MCF 10A (cell line): ENCODE measurements around the gene RERE. TPM values are rescaled to one million over a fixed set of nuclear protein-coding genes. Genes with fewer than 3 reads are reported as not detected.

Experiments used
- BruUV-seq: library from RNA; stranded (reverse); fragments of 400-500 nt; replicated peaks from 2 replicates; lab custom pipeline; 2021; lab: Mats Ljungman, UMichigan
- CTCF ChIA-PET: fragments of 300-600 bp; sonication (Branson Sonifier 250); formaldehyde crosslinking; extraction: SDS; loops from one replicate; lab custom pipeline; 2021; ENCODE audit warnings: antibody characterized with exemption, inconsistent platforms; lab: Yijun Ruan, JAX
- POLR2A ChIA-PET: fragments of 300-600, 350-650 bp; sonication (Branson Sonifier 250); formaldehyde crosslinking; extraction: SDS; loops from one replicate; lab custom pipeline; 2020; ENCODE audit warnings: antibody characterized with exemption, inconsistent platforms; lab: Yijun Ruan, JAX
- DNase-seq: peaks from one replicate; pipeline ENCODE4 v3.0.0-alpha.2; 2018; ENCODE audit not compliant: unreplicated experiment
- H3K27ac Mint-ChIP-seq: one replicate; pipeline ENCODE4 v1.8.0; 2022; ENCODE audit warnings: mild to moderate bottlenecking, low read depth, mixed read lengths; ENCODE audit not compliant: unreplicated experiment
- H3K27me3 Mint-ChIP-seq: one replicate; pipeline ENCODE4 v1.8.0; 2022; ENCODE audit warnings: mixed read lengths; ENCODE audit not compliant: insufficient read depth, unreplicated experiment
- H3K36me3 Mint-ChIP-seq: one replicate; pipeline ENCODE4 v1.8.0; 2022; ENCODE audit warnings: mild to moderate bottlenecking, moderate library complexity, mixed read lengths; ENCODE audit not compliant: insufficient read depth, unreplicated experiment
- H3K4me1 Mint-ChIP-seq: one replicate; pipeline ENCODE4 v1.8.0; 2022; ENCODE audit warnings: mixed read lengths; ENCODE audit not compliant: insufficient read depth, unreplicated experiment
- H3K4me3 Mint-ChIP-seq: one replicate; pipeline ENCODE4 v1.8.0; 2022; ENCODE audit warnings: mild to moderate bottlenecking, moderate library complexity, mixed read lengths; ENCODE audit not compliant: unreplicated experiment
- H3K9me3 Mint-ChIP-seq: one replicate; pipeline ENCODE4 v1.8.0; 2022; ENCODE audit warnings: mixed read lengths; ENCODE audit not compliant: unreplicated experiment
- CTCF ChIP-seq: fragments of 200-600 bp; IDR thresholded peaks from one replicate; pipeline ENCODE4 v1.8.0; 2022; ENCODE audit warnings: antibody characterized with exemption, mild to moderate bottlenecking; ENCODE audit not compliant: unreplicated experiment
- intact Hi-C: fragments of 100-400 bp; cut with micrococcal nuclease; formaldehyde crosslinking; loops from 2 replicates; pipeline ENCODE4 v1.14.1; 2022
- total RNA-seq: library from RNA; stranded (reverse); gene quantifications from 2 replicates; pipeline ENCODE4 v1.2.3, GENCODE V29; 2022

RERE gene
- total RNA-seq, 1 experiment from 2014 or later: 48.4 TPM

DNA sequence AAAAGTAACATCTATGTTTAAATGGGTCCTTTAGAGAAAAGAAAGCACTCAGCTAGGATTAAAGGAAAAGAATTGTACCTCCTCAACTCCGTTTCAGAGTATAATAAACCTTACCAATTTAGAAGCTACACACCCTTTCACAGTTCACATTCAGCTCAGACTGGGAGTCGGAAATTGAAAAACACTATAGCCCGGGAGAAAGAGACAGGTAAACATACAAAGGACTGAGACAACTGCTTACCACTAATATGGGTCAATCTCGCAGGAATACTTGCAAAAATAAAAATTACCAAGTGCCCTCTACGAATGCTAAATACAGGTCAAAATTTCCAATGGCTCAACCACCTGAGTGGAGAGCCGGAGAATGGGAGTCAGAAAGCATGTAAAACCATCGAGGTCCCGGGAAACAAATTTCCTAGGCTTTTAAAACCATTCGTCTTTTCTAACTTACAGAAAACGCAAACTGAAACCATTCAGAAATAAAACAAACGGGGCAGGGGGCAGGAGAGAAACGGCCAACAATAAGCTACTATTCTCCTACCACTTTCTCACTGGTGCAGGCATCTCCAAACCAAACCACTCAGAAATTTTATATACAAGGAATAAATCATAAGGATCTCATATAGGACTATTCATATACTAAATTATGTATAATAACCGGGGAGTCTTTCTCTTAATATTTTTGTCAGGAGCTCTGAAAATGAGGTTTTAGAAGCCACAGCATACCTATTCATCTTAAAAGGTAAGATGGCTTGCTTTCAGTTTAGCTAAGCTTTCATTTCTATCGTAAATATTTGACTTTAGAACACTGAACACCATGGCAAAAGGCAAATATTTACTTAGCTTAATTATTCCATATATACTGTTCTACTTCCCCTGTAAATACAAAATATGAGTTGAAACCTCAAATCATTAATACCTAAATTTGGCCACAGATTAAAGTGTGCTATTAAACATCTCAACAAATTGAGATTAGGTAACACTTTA, 136.5 kb downstream of the RERE start:
- H3K9me3 Mint-ChIP-seq: no peaks in the 10 kb centered on the region
- no peaks in the 10 kb centered on the region for H3K27me3 Mint-ChIP-seq
- BruUV-seq: no TSS peak
- TF ChIP-seq CTCF: no peak
- H3K4me1 Mint-ChIP-seq: peaks cover 11% of the 10 kb centered on the region
- DNase-seq: no peak
- H3K27ac Mint-ChIP-seq: no peak overlapping the region
- no peak overlapping the region for H3K4me3 Mint-ChIP-seq
- POLR2A ChIA-PET: interaction anchor here (0.6 to 8.8 kb wide), 16 partner anchors 9 to 658 kb away, joined by 3 to 179 read pairs (median 6); partner anchors contain the start of genes ENO1 and RERE
- intact Hi-C loops: loop anchor here (2.0 kb wide), 1 partner anchor 22 kb away; no protein-coding TSS in a partner anchor
- CTCF ChIA-PET: interaction anchor here (0.6 to 2.0 kb wide), 9 partner anchors 9 to 307 kb away, joined by 3 to 7 read pairs (median 5); no protein-coding TSS in a partner anchor
- no peaks in the 10 kb centered on the region for H3K36me3 Mint-ChIP-seq

GRCh38 chr1:8679929-8680663, 137.3 kb downstream of the RERE start:
- CTCF ChIA-PET: interaction anchor here (1.0 to 2.0 kb wide), 5 partner anchors 8 to 308 kb away, joined by 3 to 7 read pairs (median 6); no protein-coding TSS in a partner anchor
- H3K9me3 Mint-ChIP-seq: no peaks in the 10 kb centered on the region
- no TSS peak for BruUV-seq
- DNase-seq: no peak
- H3K36me3 Mint-ChIP-seq: no peaks in the 10 kb centered on the region
- no peaks in the 10 kb centered on the region for H3K27me3 Mint-ChIP-seq
- TF ChIP-seq CTCF: no peak
- peaks cover 13% of the 10 kb centered on the region for H3K4me1 Mint-ChIP-seq
- intact Hi-C loops: loop anchor here (2.0 kb wide), 1 partner anchor 23 kb away; no protein-coding TSS in a partner anchor
- H3K27ac Mint-ChIP-seq: no peak overlapping the region
- H3K4me3 Mint-ChIP-seq: no peak overlapping the region
- POLR2A ChIA-PET: interaction anchor here (0.6 to 8.8 kb wide), 22 partner anchors 10 to 606 kb away, joined by 3 to 179 read pairs (median 4); partner anchors contain the start of genes ENO1 and RERE

DNA sequence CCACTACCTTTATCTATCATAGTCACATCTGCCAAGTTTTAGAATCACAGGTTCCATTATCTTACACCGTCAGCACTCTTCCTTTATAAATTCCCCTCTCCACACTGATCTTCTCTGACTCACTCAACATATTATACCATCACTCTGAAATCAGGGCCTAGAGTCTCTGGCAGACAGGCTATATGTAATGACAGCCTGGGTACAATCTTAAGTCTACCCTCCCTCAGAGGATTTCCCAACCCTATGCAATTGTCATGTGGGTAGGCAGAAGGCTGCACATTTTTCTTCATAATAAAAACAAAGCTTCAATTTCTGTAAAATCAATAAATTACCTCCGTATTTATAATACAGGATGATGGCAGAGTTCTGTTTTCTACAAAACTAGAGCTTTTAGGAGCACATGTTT, 138.0 kb downstream of the RERE start:
- DNase-seq: peak; percentile 27
- H3K9me3 Mint-ChIP-seq: no peaks in the 10 kb centered on the region
- intact Hi-C loops: no loop called here
- peaks cover 20% of the 10 kb centered on the region for H3K4me1 Mint-ChIP-seq
- H3K36me3 Mint-ChIP-seq: no peaks in the 10 kb centered on the region
- no peak overlapping the region for H3K27ac Mint-ChIP-seq
- no TSS peak for BruUV-seq
- H3K27me3 Mint-ChIP-seq: no peaks in the 10 kb centered on the region
- no peak for TF ChIP-seq CTCF
- ChIA-PET POLR2A (interaction anchor here (0.6 to 8.8 kb wide), 18 partner anchors 9 to 606 kb away, joined by 3 to 179 read pairs (median 4); partner anchors contain the start of genes ENO1 and RERE), CTCF (interaction anchor here (1.0 to 2.0 kb wide), 3 partner anchors 12 to 118 kb away, joined by 3 to 6 read pairs (median 5); no protein-coding TSS in a partner anchor)
- H3K4me3 Mint-ChIP-seq: no peak overlapping the region
